WI38 (cell line): ENCODE results near the gene CHADL.
"Not testable (repeated sequence)": the region's sequence is repeated elsewhere in the genome, so short reads cannot be mapped to it uniquely, and the experiment has no call there.

ENCODE experiments used
- H3K4me3 ChIP-seq: 2 replicates; pipeline ENCODE4 v1.5.1; 2011; ENCODE audit warnings: low read depth, mild to moderate bottlenecking, control low read depth, low read length
- TF ChIP-seq, protein P1 (sequence below): IDR thresholded peaks from 2 replicates; pipeline ENCODE4 v1.5.1; 2012; ENCODE audit warnings: low read depth, mild to moderate bottlenecking, control low read depth, low read length

Gene CHADL

DNA sequence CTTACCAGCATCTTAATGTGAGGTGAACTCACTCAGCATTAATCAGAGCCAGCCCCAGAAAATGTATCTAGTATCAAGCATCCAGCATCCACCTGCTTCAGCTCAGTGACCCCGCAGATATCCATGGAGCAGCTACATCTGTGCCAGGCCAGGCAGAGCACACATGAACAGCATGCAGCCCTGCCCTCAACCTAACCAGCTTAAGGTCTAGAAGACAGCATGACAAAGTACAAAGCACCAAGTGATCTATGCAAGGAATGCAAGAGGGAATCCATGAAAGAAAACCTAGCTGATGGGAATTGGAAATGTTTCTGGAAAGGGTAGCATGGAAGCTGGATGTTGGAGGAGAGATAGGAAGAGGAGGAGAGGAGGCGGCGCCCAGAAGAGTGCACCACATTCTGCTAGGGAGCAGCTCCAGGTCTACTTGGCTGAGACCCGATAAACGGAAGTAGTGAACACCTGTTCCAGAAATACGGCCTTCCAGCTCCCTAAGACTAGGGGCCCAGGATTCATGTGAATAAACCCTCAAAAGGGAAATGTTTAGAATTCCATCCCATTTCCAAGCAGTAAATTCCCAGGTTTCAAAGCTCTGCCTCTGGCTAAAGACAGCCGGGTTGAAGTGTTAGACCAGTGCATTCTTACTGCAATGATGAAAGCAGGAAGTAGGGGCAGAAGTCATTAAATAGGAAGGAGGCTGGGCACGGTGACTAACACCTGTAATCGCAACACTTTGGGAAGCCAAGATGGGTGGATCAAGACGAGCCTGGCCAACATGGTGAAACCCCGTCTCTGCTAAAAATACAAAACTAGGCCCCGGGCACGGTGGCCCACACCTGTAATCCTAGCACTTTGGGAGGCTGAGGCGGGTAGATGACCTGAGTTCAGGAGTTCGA is 59.1 kb downstream of the CHADL start:
- TF ChIP-seq, protein P1, sequence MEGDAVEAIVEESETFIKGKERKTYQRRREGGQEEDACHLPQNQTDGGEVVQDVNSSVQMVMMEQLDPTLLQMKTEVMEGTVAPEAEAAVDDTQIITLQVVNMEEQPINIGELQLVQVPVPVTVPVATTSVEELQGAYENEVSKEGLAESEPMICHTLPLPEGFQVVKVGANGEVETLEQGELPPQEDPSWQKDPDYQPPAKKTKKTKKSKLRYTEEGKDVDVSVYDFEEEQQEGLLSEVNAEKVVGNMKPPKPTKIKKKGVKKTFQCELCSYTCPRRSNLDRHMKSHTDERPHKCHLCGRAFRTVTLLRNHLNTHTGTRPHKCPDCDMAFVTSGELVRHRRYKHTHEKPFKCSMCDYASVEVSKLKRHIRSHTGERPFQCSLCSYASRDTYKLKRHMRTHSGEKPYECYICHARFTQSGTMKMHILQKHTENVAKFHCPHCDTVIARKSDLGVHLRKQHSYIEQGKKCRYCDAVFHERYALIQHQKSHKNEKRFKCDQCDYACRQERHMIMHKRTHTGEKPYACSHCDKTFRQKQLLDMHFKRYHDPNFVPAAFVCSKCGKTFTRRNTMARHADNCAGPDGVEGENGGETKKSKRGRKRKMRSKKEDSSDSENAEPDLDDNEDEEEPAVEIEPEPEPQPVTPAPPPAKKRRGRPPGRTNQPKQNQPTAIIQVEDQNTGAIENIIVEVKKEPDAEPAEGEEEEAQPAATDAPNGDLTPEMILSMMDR: no peak
- no peak overlapping the region for H3K4me3 ChIP-seq

DNA sequence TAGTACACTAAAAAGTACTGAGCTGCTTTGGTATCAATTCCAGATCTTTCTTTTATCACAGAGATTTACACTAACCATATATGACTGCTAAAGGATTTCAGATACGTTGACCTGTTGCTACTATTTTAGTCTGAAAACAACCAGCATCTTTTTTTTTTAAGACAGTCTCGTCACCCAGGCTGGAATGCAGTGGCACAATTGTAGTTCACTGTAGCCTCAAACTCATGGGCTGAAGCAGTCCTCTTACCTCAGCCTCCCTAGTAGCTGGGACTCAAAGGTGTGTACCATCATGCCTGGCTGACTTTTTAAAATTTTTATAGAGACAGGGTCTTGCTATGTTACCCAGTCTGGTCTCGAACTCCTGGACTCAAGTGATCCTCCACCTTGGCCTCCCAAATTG is 59.8 kb downstream of the CHADL start:
- no peak overlapping the region for H3K4me3 ChIP-seq
- TF ChIP-seq, protein P1: no peak

GRCh38 chr22:41180362-41180761 is 60.4 kb downstream of the CHADL start:
- H3K4me3 ChIP-seq: not testable (repeated sequence)
